ENCODE measurements around the gene VGF.
"Not testable (repeated sequence)": the region's sequence is repeated elsewhere in the genome, so short reads cannot be mapped to it uniquely, and the experiment has no call there.

Gene VGF
- long read RNA-seq, donor 1: 0 reads
- long read RNA-seq, donor 2: 0 reads
- long read RNA-seq, donor 3, partial matches to known transcripts: 0 of 1 reads
- long read RNA-seq, donor 3, other reads (novel, unspliced or antisense): 0 of 1 reads
- long read RNA-seq, donor 4: 0 reads
- long read RNA-seq, donor 5: 0 reads
- long read RNA-seq, donor 6: 0 reads
- long read RNA-seq, donor 7: 0 reads
- long read RNA-seq, donor 8: 0 reads

DNA sequence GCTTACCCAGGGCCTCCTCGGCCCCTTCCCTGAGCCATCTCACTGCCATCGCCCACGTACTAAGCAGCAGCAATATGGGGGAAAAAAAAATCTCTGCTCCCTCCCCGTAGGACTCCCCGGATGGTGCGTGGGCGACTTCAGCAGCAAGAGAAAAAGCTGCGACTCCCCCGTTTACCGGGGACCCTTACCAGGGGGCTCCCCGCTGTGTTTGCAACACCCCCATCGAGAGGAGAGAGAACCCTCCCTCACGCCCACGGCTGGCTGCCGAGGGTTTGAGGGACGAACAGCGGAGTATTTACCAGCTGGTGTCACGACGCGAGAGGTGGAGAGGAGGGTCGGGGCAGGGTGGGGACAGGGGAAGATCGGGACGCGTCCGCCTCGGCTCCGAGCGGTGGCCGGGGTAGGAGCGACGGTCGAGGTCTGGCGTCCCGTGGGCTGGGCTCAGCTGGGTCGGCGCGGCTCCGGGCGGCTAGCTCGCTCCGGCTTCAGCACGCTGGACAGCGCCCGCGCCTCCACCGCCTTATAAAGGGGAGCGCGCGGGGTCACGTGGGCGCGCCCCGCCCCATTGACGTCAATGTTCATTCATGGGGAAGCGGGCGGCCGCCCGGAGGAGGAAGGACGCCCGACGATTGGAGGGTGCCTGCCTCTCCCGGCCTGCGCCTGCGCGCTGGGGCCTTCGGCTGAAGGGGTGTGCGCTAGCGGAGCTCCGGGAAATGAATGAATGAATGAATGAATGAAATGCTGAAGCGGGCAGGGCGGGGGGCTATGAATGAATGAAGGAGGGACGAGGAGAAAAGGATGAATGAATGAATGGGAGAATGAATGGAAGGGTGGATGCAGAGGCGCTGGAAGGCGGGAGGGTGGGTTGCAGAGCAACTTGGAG is at the start of gene VGF:
VGF (minus strand) TSS at position 495 of the 883 bp plus-strand sequence. CDS start 726 bp downstream, outside the sequence.
- DNase-seq: peak; percentile 86

- DNase-seq: no peak
These were observed 46.6 kb upstream of the VGF start for GRCh38 chr7:101212014-101212413.

- DNase-seq: no peak
These were observed 46.1 kb upstream of the VGF start for GRCh38 chr7:101211501-101211900.

DNA sequence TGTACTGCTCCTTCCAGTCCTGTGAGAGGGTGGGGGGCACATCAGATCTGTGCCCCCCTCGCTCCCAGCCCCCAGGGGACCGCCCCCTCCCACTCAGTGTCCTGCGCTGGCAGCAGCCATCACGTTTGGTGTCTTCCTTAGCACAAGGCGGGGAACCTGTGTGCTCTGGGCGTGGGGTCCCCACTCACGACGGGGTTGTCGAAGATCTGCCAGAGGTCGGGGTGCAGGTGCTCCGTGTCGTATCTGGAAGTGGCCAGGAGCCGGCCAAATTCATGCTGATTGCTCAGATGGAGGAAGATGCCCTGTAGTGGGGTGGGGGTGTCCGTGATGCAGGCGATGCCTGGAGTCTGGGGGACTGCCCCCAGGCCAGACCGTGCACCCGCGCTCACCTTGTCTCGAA is 44.8 kb upstream of the VGF start:
- no peak for DNase-seq

- DNase-seq: no peak
These were observed 43.4 kb upstream of the VGF start for GRCh38 chr7:101208794-101209193.

- no peak for DNase-seq
These were observed 42.1 kb upstream of the VGF start for GRCh38 chr7:101207459-101207858.

GRCh38 chr7:101206665-101207042 is 41.3 kb upstream of the VGF start:
- no peak for DNase-seq

GRCh38 chr7:101205901-101206664 is 40.7 kb upstream of the VGF start:
- no peak for DNase-seq

DNA sequence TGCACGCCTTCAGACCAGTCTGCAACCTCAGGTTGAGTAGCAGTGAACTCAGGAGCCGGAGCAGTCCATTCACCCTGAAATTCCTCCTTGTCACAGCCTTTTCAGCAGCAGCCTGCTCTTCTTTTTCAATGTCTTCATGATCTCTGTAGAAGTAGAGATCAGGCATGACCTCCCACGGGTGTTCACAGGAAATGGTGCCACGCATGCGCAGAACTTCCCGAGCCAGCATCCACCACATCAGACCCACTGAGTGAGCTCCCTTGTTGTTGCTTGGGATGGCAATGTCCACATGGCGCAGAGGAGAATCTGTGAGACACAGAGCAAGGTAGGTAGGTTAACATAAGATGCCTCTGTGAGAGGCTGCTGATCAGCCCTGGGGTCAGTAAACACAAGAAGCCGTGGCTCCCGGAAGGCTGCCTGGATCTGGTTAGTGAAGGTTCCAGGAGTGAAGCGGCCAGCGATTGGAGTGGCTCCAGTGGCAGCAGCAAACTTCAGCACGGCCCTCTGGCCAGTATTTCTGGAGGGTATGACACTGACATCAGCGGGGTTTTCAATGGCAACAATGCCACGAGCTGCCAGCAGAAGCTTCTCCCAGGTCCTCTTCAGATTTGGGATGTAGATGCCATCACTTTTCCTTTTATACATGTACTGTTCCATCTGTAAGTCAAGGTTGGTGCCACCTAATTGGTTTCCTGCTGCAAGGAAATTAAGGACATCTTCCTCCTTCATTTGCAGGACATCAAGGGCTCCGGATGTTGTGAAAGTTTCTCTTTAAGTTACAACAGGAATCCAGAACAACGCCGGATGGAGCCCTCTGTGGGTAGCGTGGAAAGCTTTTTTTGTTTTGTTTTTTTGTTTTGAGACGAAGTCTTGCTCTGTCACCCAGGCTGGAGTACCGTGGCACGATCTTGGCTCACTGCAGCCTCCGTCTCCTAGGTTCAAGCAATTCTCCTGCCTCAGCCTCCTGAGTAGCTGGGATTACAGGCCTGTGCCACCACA is 38.7 kb upstream of the VGF start:
- not testable (repeated sequence) for DNase-seq

DNA sequence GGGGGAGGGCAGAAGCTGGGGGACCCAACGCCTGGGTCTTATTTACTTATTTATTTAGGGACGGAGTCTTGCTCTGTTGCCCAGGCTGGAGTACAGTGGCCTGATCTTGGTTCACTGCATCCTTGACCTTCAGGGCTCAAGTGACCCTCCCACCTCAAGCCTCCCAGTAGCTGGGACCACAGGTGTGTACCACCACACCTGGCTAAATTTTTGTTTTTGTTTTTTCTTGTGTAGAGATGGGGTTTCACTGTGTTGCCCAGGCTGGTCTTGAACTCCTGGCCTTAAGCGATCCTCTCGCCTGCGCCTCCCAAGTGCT is 37.2 kb upstream of the VGF start:
- DNase-seq: no peak

GRCh38 chr7:101201695-101202602 is 36.6 kb upstream of the VGF start:
- peak; percentile 60 for DNase-seq

DNA sequence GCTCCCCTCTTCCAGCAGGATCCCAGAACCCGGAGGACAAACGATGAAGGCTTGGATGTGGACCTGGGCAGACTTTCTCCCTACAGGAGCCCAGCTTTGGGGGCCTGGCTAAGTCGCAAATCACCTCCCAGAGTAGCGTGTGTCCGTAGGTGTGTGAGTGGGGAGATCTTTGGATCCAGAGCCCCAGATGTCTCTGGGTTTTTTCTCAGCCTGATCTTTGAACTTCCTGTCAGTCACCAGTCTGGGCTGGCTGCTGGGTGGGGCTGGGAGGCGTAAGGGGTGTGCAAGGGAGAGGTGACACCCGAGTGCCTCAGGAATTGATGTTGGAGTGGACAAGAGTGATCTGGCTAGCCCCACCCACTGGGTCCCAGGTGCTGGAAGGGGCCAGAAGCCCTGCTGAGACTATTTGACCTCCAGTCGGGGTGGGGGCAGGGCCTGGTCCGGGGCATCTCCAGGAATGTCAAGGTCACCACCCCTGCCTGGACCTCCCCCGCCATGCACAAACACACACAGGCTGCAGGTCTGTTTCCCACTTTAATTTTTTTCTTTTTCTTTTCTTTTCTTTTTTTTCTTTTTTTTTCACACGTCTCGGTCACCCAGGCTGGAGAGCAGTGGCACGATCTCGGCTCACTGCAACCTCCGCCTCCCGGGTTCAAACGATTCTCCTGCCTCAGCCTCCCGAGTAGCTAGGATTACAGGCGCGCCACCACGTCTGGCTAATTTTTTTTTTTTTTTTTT is 35.7 kb upstream of the VGF start, which contains the start of gene MOGAT3:
MOGAT3 (minus strand) TSS at position 175 of the 738 bp plus-strand sequence. CDS start 182 bp downstream, outside the sequence.
- no peak for DNase-seq

DNA sequence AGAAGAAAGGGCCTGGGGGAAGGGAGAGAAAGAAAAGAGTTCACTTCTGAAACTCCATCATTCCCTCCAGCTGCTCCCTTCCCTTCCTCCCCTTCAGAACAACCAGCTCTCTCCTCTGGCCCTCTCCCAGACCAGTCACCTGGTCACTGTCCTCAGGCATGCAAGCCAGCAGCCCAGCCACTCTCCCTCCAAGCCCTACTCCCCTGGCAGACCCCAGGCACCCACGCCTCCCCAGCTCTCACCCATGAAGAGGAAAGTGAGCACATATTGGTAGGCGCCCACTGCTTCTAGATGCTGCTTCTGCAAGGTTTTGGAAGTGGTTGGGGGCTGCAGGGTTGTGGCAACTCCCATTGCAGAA is 35.1 kb upstream of the VGF start:
- DNase-seq: no peak

GRCh38 chr7:101199522-101199921 is 34.2 kb upstream of the VGF start:
- DNase-seq: not testable (repeated sequence)

DNA sequence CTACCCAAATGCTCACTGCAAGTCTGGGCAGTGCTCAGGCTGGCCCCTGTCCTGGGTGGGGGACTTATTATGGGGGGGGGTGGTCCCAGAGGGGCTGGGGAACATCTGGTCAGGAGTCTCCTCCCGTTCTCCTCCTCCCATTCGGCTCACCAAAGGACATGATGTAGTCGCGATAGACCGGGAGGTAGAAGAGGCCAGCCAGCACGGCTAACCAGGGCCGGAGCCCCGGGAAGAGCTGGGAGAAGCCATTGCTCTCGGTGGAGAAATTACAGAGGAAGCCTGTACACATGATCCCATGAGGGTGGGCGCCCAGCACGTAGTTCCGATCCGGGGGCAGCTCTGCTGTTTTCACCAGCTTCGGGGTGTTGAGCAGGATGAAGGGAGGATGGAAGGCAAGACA is 33.1 kb upstream of the VGF start:
- DNase-seq: no peak

- DNase-seq: no peak
These were observed 32.6 kb upstream of the VGF start for GRCh38 chr7:101197991-101198390.

- DNase-seq: no peak
These were observed 30.5 kb upstream of the VGF start for GRCh38 chr7:101195884-101196283.

DNA sequence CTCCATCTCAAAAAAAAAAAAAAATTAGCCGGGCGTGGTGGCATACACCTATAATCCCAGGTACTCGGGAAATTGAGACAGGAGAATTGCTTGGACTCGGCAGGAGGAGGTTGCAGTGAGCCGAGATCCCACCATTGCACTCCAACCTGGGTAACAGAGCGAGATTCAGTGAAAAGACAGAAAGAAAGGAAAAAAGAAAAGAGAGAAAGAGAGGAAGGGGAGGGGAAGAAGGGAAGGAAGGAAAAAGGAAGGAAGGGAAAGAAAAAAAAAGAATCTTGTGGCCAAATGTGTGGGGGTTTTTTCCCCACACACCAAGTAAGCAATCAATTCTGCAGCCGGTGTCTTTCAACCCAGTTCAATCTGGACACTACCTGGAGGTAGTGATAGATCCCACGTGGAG is 23.7 kb upstream of the VGF start:
- DNase-seq: no peak

GRCh38 chr7:101186844-101187428 is 21.6 kb upstream of the VGF start:
- no peak for DNase-seq

DNA sequence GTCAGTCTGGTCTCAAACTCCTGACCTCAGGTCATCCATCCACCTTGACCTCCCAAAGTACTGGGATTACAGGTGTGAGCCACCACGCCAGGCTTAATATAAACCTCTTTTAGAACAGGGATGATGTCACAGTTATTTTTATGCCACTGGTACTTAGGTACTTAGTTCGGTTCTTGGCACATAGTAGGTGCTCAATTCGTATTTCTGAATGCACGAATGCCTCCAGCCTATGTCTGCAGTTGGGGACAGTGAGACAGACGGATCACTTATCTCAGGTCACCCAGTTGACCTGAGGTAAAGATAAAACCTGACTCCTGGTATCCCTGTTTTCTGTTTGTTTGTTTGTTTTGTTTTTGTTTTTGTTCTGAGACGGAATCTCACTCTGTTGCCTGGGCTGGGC is 20.8 kb upstream of the VGF start:
- no peak for DNase-seq
